ENCODE measurements around the gene P3H3. TPM values are rescaled to one million over a fixed set of nuclear protein-coding genes. Genes with fewer than 3 reads are reported as not detected.
A peak's percentile ranks its signal among the peaks of the same experiment; 100 is the strongest.

The P3H3 gene
- total and polyA plus RNA-seq, 9 of the 15 experiments (the other 6 are each of a cell fraction or from before 2014, with no cell fraction given): 0.03 to 15.0 (median 4.8) TPM

DNA sequence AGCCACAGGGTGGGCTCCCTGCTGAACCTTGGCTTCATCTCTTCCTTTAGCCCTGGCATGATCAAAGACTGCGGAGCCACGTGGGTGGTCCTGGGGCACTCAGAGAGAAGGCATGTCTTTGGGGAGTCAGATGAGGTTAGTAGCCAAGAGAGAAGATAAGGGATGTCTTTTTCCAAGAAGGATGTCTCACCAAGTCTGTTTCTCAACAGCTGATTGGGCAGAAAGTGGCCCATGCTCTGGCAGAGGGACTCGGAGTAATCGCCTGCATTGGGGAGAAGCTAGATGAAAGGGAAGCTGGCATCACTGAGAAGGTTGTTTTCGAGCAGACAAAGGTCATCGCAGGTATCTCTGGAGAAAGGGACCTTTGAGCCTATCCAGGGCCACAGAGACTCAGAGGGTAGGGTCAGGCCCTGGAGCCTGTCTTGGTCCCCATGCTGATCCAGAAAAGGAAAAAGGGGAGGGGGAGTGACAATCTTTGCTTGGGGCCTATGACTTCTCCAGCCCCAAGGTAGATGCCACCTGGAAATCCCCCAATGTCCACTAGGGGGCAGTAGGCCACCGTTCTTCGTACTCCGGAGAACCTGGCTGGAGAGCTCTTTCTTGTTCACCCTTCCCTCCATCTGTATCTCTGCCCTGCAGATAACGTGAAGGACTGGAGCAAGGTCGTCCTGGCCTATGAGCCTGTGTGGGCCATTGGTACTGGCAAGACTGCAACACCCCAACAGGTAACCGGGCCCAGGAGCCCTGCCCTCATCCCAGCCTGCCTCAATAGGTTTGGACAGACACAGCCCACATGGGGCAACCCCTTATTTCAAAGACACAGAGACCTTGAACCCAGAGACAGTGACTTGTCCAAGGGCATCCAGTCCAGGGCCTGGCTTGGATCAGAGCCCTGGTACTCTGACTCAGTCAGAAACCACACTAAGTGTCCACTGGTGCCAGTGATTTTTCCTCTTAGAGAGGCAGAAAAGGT is 41.1 kb downstream of the P3H3 start (continued):
- TF ChIP-seq ADNP (tag; IDR thresholded peaks at IDR 0.05) (no peak), SMC3 (conservative IDR thresholded peaks at IDR 0.05; ENCODE audit: insufficient read depth, low read depth, low read length) (0 out of 2 replicates have a peak, but pooled peaks have one; percentile 7), ESRRA (IDR thresholded peaks at IDR 0.05; ENCODE audit: borderline replicate concordance, low read depth) (peak; percentile 88), NCOR1 (IDR thresholded peaks at IDR 0.05) (0 out of 2 replicates have a peak, but pooled peaks have one; percentile 8), PML (IDR thresholded peaks at IDR 0.05; ENCODE audit: low read length) (no peak), MXI1 (IDR thresholded peaks at IDR 0.05; ENCODE audit: low read depth, low read length) (no peak), HDAC6 (IDR thresholded peaks at IDR 0.05; ENCODE audit: low read depth, low read length) (no peak), ZNF77 (CRISPR knock-in tag; IDR thresholded peaks at IDR 0.05) (no peak), E2F4 (CRISPR knock-in tag; IDR thresholded peaks at IDR 0.05; ENCODE audit: low read depth) (no peak), ZNF232 (CRISPR knock-in tag; IDR thresholded peaks at IDR 0.05) (no peak), ZNF263 (CRISPR knock-in tag; IDR thresholded peaks at IDR 0.05; ENCODE audit: borderline replicate concordance) (no peak), SIN3B (IDR thresholded peaks at IDR 0.05; ENCODE audit: low read depth) (no peak), ZFX (CRISPR knock-in tag; IDR thresholded peaks at IDR 0.05) (no peak), EWSR1 (IDR thresholded peaks at IDR 0.05; ENCODE audit: borderline replicate concordance, low read depth, partially characterized antibody) (no peak), CTBP1 (IDR thresholded peaks at IDR 0.05; ENCODE audit: borderline replicate concordance) (peak; percentile 80)
- TF ChIP-seq, protein P1, sequence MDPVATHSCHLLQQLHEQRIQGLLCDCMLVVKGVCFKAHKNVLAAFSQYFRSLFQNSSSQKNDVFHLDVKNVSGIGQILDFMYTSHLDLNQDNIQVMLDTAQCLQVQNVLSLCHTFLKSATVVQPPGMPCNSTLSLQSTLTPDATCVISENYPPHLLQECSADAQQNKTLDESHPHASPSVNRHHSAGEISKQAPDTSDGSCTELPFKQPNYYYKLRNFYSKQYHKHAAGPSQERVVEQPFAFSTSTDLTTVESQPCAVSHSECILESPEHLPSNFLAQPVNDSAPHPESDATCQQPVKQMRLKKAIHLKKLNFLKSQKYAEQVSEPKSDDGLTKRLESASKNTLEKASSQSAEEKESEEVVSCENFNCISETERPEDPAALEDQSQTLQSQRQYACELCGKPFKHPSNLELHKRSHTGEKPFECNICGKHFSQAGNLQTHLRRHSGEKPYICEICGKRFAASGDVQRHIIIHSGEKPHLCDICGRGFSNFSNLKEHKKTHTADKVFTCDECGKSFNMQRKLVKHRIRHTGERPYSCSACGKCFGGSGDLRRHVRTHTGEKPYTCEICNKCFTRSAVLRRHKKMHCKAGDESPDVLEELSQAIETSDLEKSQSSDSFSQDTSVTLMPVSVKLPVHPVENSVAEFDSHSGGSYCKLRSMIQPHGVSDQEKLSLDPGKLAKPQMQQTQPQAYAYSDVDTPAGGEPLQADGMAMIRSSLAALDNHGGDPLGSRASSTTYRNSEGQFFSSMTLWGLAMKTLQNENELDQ (CRISPR knock-in tag; IDR thresholded peaks at IDR 0.05; ENCODE audit: borderline replicate concordance): no peak
- TF ChIP-seq, protein P2, sequence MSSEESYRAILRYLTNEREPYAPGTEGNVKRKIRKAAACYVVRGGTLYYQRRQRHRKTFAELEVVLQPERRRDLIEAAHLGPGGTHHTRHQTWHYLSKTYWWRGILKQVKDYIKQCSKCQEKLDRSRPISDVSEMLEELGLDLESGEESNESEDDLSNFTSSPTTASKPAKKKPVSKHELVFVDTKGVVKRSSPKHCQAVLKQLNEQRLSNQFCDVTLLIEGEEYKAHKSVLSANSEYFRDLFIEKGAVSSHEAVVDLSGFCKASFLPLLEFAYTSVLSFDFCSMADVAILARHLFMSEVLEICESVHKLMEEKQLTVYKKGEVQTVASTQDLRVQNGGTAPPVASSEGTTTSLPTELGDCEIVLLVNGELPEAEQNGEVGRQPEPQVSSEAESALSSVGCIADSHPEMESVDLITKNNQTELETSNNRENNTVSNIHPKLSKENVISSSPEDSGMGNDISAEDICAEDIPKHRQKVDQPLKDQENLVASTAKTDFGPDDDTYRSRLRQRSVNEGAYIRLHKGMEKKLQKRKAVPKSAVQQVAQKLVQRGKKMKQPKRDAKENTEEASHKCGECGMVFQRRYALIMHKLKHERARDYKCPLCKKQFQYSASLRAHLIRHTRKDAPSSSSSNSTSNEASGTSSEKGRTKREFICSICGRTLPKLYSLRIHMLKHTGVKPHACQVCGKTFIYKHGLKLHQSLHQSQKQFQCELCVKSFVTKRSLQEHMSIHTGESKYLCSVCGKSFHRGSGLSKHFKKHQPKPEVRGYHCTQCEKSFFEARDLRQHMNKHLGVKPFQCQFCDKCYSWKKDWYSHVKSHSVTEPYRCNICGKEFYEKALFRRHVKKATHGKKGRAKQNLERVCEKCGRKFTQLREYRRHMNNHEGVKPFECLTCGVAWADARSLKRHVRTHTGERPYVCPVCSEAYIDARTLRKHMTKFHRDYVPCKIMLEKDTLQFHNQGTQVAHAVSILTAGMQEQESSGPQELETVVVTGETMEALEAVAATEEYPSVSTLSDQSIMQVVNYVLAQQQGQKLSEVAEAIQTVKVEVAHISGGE (CRISPR knock-in tag; IDR thresholded peaks at IDR 0.05): no peak
- TF ChIP-seq, protein P3, sequence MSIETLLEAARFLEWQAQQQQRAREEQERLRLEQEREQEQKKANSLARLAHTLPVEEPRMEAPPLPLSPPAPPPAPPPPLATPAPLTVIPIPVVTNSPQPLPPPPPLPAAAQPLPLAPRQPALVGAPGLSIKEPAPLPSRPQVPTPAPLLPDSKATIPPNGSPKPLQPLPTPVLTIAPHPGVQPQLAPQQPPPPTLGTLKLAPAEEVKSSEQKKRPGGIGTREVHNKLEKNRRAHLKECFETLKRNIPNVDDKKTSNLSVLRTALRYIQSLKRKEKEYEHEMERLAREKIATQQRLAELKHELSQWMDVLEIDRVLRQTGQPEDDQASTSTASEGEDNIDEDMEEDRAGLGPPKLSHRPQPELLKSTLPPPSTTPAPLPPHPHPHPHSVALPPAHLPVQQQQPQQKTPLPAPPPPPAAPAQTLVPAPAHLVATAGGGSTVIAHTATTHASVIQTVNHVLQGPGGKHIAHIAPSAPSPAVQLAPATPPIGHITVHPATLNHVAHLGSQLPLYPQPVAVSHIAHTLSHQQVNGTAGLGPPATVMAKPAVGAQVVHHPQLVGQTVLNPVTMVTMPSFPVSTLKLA (conservative IDR thresholded peaks at IDR 0.05): peak in 1 of 2 experiments; percentile 9; a peak in 1 of 4 replicates

Data from K562 (cell line).